ENCODE measurements around the gene PSPN.

DNA sequence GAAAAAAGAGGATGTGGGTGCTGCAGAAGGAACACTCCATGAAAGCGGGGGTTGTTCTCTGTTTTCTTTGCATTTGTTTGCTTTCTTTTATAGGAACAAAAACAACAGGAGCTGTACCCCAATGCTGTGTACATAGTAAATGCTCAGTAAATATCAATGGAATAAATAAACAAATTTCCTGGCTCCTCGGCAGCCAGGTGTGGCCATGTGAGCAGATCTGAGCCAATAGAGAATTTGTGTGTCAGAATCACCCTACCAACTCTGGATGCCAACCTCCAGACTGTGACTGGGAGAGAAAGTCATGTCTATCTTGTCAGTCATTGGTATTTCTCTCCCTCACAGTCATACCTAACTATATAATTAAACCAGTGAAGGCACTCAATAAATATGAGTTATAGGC lies 25.0 kb downstream of the PSPN start:
- TF ChIP-seq, protein P1, sequence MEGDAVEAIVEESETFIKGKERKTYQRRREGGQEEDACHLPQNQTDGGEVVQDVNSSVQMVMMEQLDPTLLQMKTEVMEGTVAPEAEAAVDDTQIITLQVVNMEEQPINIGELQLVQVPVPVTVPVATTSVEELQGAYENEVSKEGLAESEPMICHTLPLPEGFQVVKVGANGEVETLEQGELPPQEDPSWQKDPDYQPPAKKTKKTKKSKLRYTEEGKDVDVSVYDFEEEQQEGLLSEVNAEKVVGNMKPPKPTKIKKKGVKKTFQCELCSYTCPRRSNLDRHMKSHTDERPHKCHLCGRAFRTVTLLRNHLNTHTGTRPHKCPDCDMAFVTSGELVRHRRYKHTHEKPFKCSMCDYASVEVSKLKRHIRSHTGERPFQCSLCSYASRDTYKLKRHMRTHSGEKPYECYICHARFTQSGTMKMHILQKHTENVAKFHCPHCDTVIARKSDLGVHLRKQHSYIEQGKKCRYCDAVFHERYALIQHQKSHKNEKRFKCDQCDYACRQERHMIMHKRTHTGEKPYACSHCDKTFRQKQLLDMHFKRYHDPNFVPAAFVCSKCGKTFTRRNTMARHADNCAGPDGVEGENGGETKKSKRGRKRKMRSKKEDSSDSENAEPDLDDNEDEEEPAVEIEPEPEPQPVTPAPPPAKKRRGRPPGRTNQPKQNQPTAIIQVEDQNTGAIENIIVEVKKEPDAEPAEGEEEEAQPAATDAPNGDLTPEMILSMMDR (IDR thresholded peaks at IDR 0.05; ENCODE audit: low read depth, low read length), result no peak
- no peak for TF ChIP-seq POLR2A (IDR thresholded peaks at IDR 0.05; ENCODE audit: extremely low read depth, insufficient read length)
- TF ChIP-seq, protein P2, sequence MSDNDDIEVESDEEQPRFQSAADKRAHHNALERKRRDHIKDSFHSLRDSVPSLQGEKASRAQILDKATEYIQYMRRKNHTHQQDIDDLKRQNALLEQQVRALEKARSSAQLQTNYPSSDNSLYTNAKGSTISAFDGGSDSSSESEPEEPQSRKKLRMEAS (IDR thresholded peaks at IDR 0.05; ENCODE audit: low read depth, low read length), result no peak

Data from NB4 (cell line).